Right ventricle myocardium inferior (tissue), 1 donor: ENCODE results near the gene KCNJ2. TPM values are rescaled to one million over a fixed set of nuclear protein-coding genes. Genes with fewer than 3 reads are reported as not detected.

Experiments
- ATAC-seq: fragments of 200-7000 bp; cut with Tn5 transposase; one replicate; pipeline ENCODE4 v1.9.1; 2020; ENCODE audit warnings: mild to moderate bottlenecking, moderate library complexity
- DNase-seq: peaks from one replicate; pipeline ENCODE4 v3.0.0; 2021; ENCODE audit errors: missing footprints
- intact Hi-C: fragments of 100-400 bp; cut with DNase I; formaldehyde crosslinking; loops from one replicate; pipeline ENCODE4 v1.11.0; 2022
- long read RNA-seq: library from polyadenylated mRNA; unstranded; transcript quantifications from one replicate; pipeline ENCODE4 v2.0.0, GENCODE V29; 2021
- total RNA-seq: library from RNA; stranded (reverse); fragmentation: NEBNext Ultra II Directional; extraction: Animal tissue kit (Norgen Biotek cat#: 25700); gene quantifications from one replicate; pipeline ENCODE4 v1.2.1, GENCODE V29; 2021
- donor health status: DM: no; HTN: yes; CAD: no; lungs with severe emphysema.

KCNJ2 gene
- 44.3 TPM for total RNA-seq
- long read RNA-seq, full-length matches to known transcripts, result 1 of 1 reads
- long read RNA-seq, partial matches to known transcripts, result 0 of 1 reads
- long read RNA-seq, other reads (novel, unspliced or antisense), result 0 of 1 reads

DNA sequence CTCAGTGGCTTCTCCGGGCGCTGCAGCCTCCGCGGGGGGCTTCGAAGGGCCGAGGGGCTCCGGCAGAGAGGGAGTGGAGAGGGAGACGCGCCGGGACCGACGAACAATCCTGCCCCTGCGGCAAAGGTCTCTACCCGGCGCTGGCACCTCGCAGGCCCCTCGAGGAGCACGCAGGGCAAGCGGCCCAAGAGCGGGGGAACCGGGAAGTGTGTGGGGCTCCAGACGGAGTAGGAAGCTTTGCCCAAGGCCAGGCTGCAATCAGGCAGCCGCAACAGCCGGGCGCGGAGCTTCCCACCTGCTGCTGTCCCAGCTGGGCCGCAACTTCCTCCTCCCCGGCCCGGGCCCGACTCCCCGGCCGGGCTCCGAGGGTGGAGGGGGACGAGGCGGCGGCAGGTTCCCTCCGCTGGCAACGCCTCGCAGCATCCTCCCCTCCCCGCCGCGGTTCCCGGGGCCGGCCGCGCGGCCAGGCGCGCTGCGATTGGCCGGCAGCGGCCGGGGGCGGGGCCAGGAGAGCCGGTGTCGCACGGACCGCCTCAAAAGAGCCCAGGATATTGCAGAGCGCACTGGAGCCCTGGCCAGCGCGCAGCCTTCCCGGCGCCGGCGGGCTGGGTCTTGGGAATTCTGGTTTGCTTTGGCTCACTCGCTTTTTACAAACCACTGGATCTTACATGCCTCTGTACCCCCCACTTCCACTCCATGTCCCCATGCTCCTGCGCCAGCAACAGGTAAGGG lies at the start of gene KCNJ2:
KCNJ2 (plus strand) TSS at position 556 of the 732 bp plus-strand sequence. CDS start 5,508 bp downstream, outside the sequence.
- peak; percentile 95 for ATAC-seq
- intact Hi-C loops, result loop anchor here (1.0 to 5.0 kb wide), 3 partner anchors 31 to 383 kb away; no protein-coding TSS in a partner anchor
- DNase-seq, result peak; percentile 97

DNA sequence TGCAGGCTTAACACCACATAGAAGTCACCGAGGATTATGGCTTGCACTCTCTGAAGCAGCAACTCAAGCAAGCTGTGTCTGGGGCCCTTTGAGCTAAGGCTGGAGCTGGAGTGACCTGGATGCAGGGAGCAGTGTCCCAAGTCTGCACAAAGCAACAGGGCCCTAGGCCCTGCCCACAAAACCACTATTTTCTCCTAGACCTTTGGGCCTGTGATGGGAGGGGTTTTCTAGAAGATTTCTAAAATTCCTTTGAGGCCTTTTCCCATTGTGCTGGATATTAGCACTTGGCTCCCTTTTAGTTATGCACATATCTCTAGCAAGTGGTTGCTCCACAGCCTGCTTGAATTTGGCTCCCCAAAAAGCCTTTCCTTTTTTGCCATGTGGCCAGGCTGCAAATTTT lies 49.8 kb upstream of the KCNJ2 start:
- no peak for DNase-seq
- intact Hi-C loops, result no loop called here
- ATAC-seq, result no peak

DNA sequence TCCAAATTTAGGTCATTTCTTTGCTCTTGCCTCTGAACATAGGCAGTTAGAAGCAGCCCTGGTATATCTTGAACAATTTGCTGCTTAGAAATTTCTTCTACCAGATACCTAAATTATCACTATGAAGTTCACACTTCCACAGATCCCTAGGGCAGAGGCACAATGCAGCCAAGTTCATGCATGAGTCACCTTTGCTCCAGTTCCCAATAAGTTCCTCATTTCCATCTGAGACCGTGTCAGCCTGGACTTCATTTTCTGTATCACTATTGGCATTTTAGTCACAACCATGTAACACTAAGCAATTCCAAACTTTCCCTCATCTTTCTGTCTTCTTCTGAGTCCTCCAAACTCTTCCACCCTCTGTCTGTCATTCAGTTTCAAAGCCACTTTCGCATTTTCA lies 49.3 kb upstream of the KCNJ2 start:
- DNase-seq (no peak), ATAC-seq (peak; percentile 39)
- intact Hi-C loops, result no loop called here

DNA sequence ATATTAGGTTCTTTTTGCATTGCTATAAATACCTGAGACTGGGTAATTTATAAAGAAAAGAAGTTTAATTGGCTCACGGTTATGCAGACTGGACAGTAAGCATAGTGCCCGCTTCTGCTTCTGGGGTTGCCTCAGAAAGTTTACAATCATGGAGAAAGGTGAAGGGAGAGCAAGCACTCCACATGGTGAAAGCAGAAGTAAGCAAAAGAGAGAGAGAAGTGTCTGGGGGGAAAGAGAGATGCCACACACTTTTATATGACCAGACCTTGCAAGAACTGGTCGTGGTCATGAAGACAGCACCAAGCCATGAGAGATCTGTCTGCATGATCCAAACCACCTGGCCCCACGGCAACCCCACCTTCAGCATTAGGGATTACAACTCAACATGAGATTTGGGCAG lies 48.9 kb upstream of the KCNJ2 start:
- ATAC-seq (no peak), DNase-seq (no peak)
- intact Hi-C loops, result no loop called here

DNA sequence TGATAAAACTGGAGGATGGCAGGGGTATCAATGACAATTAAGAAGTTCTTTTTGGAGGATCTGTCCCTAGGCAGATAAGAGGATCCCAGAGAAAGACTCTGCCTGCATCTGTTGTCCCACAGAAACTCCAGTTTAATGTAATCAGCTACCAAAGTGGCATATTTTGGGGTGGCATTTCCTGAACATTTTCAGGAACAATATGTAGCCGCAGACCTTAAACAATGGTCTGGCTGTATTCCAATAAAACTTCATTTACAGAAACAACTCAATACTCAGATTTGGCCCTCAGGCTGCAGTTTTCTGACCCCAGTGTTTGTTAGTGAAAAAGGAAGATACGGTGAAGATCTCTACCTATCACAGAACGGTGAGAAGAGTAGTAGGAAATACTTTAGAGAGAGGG lies 48.2 kb upstream of the KCNJ2 start:
- ATAC-seq (no peak), DNase-seq (no peak)

DNA sequence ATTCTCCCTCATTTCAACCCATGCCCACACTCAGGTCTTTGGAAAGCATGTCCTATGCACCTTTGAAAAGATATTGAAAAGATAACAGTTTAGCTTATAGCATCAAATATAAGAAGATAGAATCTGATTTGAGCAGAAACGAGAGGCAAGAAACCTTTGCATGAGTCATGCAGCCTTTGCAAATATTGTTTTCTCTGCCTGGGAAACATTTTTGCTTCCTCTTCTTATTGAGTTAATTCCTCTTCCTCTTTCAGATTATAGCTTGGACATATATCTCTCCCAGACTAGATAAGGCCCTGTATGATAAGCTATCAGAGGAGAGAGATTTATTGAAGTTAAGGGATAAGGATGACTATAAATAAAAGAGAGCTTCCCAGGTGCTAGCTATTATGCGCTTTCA lies 46.1 kb upstream of the KCNJ2 start:
- intact Hi-C loops, result no loop called here
- DNase-seq (no peak), ATAC-seq (no peak)

More for the DNA sequence above, 48.2 kb upstream of the KCNJ2 start:
- intact Hi-C loops, result no loop called here

DNA sequence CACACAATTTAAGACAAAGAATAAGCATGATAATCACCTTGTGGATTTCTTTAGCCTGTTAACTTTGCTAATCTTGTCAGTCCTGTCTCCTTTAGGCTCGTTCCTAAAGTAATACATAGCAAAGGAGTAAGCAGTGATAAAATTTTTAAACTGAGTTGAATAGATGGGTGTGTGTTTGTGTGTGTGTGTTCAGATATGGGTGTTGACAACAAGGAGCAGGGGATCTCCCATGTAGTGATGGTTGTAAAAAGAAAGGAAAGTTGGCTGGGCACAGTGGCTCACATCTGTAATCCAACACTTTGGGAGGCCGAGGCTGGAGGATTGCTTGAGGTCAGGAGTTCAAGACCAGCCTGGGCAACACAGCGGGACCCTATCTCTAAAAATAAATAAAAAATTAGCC lies 44.6 kb upstream of the KCNJ2 start:
- intact Hi-C loops, result no loop called here
- no peak for ATAC-seq
- no peak for DNase-seq

DNA sequence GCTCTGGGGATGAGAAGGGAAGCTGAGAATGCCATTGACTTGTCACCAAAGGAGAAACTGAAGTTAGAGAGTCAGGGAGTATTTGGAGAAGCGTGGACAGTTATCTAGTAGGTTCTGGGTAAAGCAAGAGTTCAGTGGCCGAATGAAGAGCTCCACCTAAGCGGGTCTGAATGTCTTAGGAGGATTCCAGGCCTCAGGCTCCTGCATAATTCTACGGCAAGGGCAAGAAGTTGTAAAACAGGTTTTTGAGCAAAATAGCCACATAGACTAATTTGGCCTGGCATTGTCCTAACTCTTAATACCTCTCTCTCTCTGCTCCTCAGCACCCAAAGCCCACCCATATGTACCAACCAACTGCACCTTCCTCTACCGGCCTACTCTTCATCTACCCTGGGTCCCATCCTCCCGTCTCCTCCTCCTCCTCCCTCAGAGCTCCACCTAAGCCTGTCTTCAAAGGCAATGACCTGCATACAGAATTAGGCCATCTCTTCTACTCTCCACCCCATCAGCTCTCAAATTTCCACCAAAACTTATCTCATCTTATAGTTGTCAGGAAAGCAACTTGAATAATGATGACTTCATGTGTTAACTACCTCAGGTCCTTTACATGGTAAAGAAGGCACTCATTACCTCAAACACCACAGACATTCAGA lies 42.0 kb upstream of the KCNJ2 start:
- intact Hi-C loops, result no loop called here
- DNase-seq, result no peak
- ATAC-seq, result no peak

DNA sequence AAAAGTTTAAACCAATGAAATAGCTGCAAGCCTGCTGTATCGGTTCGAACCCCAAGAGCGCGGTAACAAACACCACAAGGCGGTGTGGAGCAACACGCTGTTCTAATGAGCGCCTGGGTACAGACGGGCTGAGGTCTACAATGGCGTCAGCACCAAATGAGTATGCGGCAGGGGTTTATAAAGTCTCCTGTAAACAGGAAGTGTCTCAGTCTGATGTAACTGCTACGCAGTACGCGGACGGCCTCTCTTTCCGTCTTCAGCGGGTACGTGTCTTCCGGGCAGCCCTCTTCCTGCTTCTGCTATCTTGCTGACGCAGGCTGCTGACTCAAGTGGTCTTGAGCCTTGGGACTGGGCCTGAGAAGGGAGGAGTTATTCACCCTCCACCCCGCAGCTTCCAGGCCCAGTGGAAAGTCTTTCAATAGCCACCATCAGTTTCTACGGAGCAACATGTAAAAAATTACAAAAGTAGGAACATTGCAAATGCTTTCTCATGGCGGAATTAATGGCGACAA lies 40.5 kb upstream of the KCNJ2 start:
- intact Hi-C loops, result no loop called here
- DNase-seq (no peak), ATAC-seq (no peak)

DNA sequence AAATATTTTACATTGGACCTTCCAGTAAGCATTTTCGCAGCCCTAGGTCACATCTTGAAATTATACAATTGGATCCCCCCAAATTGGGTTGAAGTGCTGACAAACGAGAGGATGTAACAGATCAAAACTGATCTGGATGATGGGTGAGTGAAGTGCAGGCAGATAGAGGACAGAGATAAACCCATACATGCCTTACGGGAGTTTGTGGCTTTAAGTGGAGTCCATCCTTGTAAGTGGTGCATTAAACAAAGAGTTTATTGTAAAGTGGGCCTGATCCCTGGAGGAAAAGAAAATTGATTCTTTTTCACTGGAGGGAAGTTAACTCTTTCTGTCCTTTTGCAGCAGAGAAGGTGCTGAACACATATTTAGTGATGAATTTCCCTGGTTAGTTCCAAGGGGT lies 39.0 kb upstream of the KCNJ2 start:
- ATAC-seq (no peak), DNase-seq (no peak)
- intact Hi-C loops, result no loop called here

DNA sequence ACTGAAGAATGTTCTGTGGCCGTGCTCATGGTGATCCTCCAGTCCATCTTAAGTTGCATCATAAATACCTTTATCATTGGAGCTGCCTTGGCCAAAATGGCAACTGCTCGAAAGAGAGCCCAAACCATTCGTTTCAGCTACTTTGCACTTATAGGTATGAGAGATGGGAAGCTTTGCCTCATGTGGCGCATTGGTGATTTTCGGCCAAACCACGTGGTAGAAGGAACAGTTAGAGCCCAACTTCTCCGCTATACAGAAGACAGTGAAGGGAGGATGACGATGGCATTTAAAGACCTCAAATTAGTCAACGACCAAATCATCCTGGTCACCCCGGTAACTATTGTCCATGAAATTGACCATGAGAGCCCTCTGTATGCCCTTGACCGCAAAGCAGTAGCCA lies 36.8 kb upstream of the KCNJ2 start:
- ATAC-seq (no peak), DNase-seq (no peak)
- intact Hi-C loops, result no loop called here

DNA sequence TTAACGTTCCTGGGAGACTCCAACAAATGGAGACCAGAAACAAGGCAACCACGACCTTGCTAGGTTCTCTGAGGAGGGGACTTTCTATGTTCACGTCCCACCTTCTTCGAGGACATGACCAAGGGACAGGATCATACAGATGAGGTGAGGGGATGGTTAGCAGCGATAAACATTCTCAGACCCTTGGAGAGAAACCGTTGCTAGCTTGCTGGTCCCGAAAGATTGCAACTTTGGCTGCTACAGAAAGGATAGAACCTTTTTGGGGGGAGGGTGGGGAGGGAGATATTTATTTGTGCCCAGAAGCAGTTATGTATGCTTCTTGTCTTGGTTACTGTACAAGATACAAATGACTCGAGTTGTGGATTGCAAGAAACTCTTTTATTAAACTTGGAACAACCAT lies 35.3 kb upstream of the KCNJ2 start:
- no peak for ATAC-seq
- intact Hi-C loops, result no loop called here
- DNase-seq, result no peak

DNA sequence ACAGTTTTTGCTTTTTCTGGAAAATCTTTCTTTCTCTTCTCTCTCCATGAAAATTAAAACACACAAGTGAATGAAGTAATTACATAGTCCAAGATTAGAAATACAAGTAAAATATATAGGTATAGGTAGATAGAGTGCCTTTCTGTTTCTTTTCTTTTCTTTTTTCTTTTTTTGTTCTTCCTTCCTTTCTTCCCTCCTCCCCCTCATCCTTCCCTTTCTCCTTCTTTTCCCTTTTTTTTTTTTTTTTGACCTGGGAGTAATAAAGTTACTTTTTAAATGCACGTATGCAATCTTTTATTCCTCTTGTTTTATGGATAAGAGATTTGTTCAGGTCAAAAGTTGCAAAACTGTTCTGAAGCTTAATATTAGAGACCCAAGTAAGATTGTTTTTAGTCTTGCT lies 34.6 kb upstream of the KCNJ2 start:
- no peak for ATAC-seq
- no peak for DNase-seq
- intact Hi-C loops, result no loop called here

DNA sequence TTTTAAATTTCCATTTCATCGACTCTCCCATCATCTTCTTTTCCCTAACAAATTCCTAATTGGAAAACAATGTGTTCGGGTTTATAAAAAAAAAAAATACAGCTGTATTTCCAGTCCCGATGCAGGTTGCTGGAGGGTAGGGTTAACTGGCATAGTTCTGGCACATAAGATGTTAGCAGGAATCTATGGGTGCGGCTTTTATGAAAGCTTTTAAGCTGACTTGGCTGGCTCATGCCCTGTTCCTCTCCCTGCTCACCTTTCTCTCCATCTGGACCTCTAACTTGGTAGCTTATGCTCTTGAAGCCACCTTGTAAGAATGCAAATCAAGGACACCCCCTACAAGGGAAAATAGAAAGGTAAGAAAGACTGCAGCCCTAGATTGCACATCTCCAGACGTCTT lies 33.2 kb upstream of the KCNJ2 start:
- DNase-seq, result no peak
- no peak for ATAC-seq
- intact Hi-C loops, result no loop called here

DNA sequence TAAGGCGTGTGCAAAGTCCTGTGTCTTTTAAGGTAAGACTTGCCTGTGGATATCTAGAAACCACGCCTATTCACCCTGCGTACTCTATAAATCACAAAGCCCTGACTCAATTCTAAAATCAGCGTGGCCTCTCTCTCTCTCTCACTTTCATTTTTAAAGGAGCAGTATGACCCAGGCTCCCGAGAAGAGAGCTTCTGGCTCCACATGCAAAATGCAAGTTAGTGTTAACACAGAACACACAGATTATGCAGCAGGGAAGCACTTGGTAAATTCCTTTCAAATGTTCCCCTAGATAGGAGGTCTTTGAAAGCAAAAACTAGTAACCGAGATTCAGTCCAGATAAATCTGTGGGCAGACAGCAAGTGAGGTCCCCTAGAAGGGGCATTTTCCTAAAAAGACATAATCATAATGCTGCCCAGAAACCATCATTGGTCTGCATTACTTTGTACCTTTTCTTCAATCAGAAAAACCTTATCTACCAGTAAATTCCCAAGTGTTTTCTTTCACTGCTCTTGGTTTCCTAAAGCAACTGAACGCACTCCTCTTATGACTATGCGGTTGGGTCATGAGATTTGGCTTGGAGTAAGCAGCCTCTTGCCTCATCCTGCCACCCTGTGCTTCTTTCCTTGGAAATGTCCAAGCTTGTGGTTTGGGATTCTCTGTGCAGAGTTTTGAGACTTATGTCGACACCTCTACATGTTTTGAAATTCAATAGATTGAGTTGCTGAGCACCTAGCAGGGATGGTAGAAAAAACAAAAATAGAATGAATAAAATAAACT lies 31.7 kb upstream of the KCNJ2 start:
- ATAC-seq (peak; percentile 96), DNase-seq (no peak)
- intact Hi-C loops, result loop anchor here (1.0 kb wide), 1 partner anchor 31 kb away; no protein-coding TSS in a partner anchor

DNA sequence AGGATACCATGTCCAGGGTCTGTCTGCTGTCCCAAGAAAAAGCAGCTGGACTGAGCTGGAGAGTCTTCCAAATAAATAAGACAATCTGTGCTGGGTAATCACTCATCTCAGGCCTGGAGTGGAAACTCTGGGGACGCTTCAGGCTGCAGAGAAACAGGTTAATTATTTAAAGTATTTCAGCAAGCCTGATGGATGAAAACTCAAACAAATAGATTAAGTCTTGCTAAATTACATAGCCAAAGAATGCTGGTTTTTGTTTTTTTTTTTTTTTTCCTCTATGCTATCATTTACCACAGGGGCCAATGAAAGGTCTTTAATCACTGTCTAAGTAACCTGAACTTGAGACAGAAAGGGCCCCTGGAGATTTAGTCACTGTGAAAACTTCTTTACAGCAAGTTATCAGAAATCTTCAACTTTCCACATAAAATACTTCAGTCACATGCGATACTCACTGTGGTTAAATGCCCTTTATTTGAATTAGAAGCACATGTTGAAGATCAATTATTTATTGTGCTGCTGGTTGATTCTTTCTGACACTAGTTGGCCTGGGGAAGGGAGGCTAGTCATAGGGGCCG lies 31.0 kb upstream of the KCNJ2 start:
- DNase-seq, result no peak
- intact Hi-C loops, result loop anchor here (1.0 kb wide), 1 partner anchor 30 kb away; no protein-coding TSS in a partner anchor
- ATAC-seq, result peak; percentile 22

DNA sequence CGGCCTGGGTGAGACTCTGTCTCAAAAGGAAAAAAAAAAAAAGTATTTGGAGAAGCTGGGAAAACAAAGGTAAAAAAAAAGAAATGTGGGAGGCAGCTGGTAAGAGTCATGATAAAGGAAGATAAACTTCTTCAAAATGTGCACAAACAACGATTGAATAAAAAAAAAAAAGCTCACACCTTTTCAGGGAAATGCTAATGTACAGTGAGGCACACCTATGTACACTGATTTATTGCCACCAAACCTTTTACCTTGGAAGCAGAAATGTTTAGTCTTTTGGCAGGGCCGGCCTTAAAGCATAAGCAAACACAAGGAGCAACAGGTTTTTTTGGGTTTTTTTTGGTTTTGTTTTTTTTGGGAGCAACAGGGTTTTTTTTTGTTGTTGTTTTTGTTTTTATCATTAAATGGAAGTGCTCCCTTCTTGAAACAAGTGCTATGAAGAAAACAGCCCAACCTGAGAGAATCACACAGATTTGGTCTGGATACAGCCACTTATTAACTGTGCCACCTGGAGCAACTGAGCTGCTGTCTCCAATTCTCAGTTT lies 29.8 kb upstream of the KCNJ2 start:
- intact Hi-C loops, result no loop called here
- no peak for ATAC-seq
- no peak for DNase-seq

DNA sequence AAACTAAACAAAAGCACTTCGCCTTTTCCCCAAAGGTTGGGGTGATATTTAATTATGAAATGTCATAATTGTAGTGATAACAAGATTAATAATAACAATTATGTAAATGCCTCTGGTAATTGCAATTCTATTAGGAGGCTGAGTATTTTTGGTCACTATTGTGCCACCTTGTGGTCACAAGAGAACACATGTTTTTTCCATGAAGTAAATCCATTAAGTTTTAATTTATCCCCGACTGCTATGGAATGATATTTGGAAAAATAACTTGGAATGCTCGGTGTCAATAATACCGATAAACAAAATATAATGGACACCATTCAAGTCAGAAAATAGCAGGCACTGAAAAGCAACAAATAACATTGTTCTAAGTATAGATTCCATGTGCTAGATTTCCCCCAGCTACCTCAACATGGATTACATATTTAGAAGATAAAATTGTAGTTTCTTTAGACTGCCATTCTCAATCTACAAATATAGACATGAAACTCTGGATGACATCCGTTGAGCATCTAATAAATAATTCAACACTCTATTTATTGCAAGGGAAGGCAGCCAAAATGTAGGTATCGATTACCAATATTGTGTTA lies 25.0 kb upstream of the KCNJ2 start:
- no peak for DNase-seq
- no peak for ATAC-seq
- intact Hi-C loops, result loop anchor here (2.0 to 5.0 kb wide), 4 partner anchors 478 to 618 kb away; no protein-coding TSS in a partner anchor
